Testis (tissue), 2 donors: ENCODE measurements around the gene TP53I11.

Experiments
- CTCF ChIP-seq, 3 experiments: fragments of 450-650 bp in 2 of 3; fragments of 200-600 bp in 1 of 3; sonication (generic) in 1 of 3; IDR thresholded peaks; one replicate each; pipeline ENCODE4 v1.5.1; 2016 to 2019; ENCODE audit warnings: antibody characterized with exemption in 3 of 3, mild to moderate bottlenecking in 2 of 3, moderate library complexity in 1 of 3
- POLR2A ChIP-seq: fragments of 450-650 bp; IDR thresholded peaks from one replicate; pipeline ENCODE4 v1.6.1; 2017; ENCODE audit warnings: antibody characterized with exemption, mild to moderate bottlenecking, moderate library complexity

DNA sequence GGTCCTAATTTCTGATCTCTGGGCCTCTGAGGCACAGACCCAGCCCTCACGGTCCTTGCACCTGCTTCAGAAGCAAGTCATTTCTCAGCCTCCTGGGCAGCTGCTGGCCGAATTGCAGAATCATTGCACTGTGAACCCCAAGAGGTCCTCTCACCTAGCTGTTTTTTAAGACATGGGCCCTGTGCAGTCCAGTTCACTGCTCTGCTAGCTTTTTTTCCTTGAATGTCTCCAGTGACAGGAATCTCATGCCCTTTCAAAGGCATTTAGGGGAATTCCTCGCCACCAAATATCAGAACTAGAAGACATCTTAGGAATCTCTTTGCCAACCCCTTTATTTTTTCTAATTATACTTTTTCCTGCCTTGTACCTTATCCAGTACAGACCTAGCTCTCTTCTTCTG lies 35.6 kb upstream of the TP53I11 start:
- TF ChIP-seq CTCF (IDR thresholded peaks at IDR 0.05) (no peak), POLR2A (no peak)
